Kidney glomerular epithelial cell (primary cell): ENCODE results near the gene COPZ2.
"Not testable (repeated sequence)": the region's sequence is repeated elsewhere in the genome, so short reads cannot be mapped to it uniquely, and the experiment has no call there.

Experiments
- DNase-seq: peaks from one replicate; lab custom pipeline; 2025; lab: John Stamatoyannopoulos, UW

COPZ2 gene

DNA sequence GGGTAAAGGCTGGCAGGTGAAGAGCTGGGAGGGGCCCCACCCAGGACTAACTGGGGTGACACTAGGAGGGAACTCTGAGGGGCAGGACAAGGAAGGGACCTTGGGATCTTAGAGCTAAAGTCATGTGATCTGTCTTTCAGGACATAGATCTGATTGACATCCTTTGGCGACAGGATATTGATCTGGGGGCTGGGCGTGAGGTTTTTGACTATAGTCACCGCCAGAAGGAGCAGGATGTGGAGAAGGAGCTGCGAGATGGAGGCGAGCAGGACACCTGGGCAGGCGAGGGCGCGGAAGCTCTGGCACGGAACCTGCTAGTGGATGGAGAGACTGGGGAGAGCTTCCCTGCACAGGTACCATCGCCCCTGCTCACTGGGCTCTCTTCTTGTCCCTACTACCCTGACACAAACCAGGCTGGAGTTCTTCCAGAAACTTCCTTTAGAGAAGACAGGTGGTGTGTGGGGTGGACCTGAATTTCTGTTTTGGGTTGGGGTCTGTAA, 18.7 kb upstream of the COPZ2 start:
- DNase-seq: no peak

DNA sequence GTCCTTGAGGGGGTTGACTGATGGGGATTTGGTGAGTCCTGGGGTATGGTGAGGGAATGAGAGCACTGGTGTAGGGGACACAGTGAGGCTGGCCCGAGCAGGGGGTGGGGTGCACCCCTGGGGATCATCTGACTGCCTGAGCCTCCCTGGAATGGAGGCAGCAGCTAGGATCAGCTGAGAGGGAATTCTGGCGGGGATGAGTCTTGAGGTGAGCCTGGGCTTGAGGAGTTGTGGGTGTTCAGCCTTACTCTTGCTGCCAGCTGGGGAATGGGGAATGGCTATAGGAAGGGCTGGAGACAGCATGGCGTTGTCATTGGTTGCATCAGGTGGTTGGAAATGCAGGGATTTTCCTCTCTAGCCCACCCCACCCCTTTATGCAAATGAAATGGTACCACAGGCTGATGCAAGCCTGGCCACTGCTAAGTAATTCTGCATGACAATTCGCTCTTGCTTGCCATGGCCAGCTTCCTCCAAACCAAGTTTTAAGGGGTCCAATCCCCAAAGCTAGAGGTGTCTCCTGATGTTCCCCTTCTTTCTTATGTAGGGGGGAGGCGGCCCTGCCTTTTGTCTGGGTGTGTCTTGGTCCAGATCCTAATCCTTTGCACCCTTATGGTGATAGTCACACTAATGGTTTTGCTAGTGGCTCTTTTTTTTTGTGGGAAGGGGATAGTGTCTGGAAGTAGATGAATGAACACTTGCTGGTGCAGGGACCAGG, 18.1 kb upstream of the COPZ2 start:
- no peak for DNase-seq

- DNase-seq: peak; percentile 89
Measured at GRCh38 chr17:48054238-48055185, 16.9 kb upstream of the COPZ2 start.

GRCh38 chr17:48053758-48054237, 16.2 kb upstream of the COPZ2 start:
- DNase-seq: no peak

GRCh38 chr17:48052956-48053757, 15.6 kb upstream of the COPZ2 start:
- peak; percentile 32 for DNase-seq

DNA sequence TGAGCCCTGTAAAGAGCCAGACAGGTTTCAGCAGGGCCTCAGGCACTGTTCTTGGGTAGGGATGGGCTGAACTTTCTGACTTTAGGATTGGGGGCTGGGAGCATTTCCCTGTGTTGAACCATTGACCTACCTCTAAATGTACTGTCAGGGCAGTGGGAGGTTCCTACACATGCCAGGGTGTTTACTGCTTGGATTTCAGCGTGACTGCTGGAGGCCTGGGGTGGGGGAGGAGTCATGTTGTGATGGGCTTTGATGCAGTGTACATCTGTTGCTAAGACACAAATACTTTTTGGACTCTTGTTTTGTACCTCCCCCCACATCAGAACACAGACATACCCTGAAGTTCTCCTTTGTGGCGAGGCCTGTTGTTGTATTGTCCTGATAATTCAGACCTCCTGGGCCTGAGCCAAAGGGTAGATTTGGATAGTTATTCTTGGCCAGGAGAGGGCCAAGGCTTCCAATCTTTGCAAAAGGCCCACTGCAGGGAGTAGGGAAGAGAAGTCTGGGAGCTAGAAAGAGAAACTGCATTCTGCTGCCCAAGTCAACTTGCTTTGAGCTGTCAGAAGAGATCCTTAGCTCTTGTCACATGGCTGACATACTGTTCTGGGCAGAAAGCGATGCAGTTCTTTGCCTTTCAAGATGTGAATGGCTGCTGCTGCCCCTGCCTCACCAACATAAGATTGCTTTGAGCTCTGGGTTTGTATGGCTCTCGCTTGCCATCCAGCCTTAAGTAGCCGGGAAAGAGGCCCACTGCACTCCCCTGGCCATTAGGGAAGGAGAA, 14.3 kb upstream of the COPZ2 start:
- DNase-seq: peak; percentile 71

DNA sequence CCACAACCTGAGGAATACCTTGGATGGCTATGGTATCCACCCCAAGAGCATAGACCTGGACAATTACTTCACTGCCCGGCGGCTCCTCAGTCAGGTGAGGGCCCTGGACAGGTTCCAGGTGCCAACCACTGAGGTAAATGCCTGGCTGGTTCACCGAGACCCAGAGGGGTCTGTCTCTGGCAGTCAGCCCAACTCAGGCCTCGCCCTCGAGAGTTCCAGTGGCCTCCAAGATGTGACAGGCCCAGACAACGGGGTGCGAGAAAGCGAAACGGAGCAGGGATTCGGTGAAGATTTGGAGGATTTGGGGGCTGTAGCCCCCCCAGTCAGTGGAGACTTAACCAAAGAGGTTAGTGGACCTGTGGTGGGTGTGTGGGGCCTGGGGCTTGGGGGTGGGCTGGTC, 13.7 kb upstream of the COPZ2 start:
- no peak for DNase-seq

GRCh38 chr17:48048384-48049126, 11.0 kb upstream of the COPZ2 start:
- peak; percentile 81 for DNase-seq

- DNase-seq: peak; percentile 98
Measured at GRCh38 chr17:48047741-48048383, 10.3 kb upstream of the COPZ2 start, which contains the start of gene NFE2L1. NFE2L1 (plus strand) TSS chr17:48048359; CDS start chr17:48051119, 2,760 bp downstream.

- DNase-seq: no peak
Measured at GRCh38 chr17:48047113-48047740, 9.6 kb upstream of the COPZ2 start.

GRCh38 chr17:48046296-48046695, 8.7 kb upstream of the COPZ2 start:
- no peak for DNase-seq

GRCh38 chr17:48045316-48046001, 7.9 kb upstream of the COPZ2 start:
- no peak for DNase-seq

GRCh38 chr17:48044851-48045250, 7.3 kb upstream of the COPZ2 start:
- DNase-seq: no peak

DNA sequence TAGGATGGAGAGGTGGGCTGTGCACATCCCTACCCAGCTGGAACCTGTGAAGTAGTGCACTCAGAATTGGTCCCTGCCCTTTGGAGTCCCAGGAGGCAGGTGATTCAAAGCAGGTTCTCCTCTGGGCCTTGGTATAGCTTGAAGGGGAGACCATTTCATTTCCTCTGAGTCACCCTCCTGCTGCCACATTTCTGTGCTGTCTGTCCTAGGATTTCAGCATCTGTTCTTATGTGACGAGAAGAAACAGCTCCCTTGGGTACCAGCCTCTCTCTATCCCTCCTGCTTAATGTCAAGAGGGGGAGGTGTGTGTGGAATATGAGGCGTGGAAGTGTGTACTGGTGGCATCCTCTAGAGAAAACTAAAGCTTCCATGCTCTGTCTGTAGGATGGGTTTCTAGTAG, 5.6 kb upstream of the COPZ2 start:
- no peak for DNase-seq

DNA sequence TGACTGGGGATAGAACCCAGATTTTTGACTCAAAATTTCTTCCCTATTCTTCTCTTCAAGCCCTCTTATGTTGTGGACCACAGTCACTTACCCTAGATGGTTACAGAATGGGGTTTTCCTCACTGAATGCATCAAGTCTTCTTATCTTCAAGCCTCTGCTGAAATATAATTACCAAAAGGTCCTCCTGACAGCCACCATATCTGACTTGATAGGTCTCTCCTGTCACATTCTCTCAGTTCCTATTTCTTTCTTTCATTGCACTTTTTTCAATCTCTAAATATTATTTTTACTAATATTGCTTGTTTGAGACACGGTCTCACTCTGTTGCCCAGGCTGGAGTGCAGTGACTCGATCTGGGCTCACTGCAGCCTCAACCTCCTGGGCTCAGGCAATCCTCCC, 1.1 kb upstream of the COPZ2 start:
- no peak for DNase-seq

GRCh38 chr17:48037838-48038323, 284 bp upstream of the COPZ2 start:
- DNase-seq: no peak

- no peak for DNase-seq
Measured at GRCh38 chr17:48036693-48037035, 933 bp downstream of the COPZ2 start.

DNA sequence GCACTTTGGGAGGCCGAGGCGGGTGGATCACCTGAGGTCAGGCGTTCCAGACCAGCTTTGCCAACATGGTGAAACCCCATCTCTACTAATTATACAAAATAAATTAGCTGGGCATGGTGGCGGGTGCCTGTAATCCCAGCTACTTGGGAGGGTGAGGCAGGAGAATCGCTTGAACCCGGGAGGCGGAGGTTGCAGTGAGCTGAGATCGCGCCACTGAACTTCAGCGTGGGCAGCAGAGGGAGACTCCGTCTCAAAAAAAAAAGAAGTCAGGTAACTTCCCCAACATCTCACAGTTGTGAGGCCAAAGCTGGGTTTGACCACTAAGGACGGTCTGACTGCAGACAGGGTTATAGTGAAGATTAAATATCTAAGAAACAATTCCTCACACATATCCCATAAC, 2.9 kb downstream of the COPZ2 start:
- not testable (repeated sequence) for DNase-seq

- no peak for DNase-seq
Measured at GRCh38 chr17:48031966-48032365, 5.6 kb downstream of the COPZ2 start.
